BLaER1 treated with 17β-estradiol and CSF1 and Interleukin-3, amounts not matched to agents 10 nM and 100 nM (cell line): ENCODE data around the gene RASGRF1.

Source experiments
- H3K27ac ChIP-seq, 11 experiments: shearing (Covaris generic); formaldehyde crosslinking; 2 replicates each; pipeline ENCODE4 v1.8.1; 2022
- H3K27me3 ChIP-seq, 11 experiments: shearing (Covaris generic); formaldehyde crosslinking; 2 replicates each; pipeline ENCODE4 v1.8.1; 2022
- H3K36me3 ChIP-seq, 11 experiments: shearing (Covaris generic); formaldehyde crosslinking; 2 replicates each; pipeline ENCODE4 v1.8.1; 2022
- H3K4me1 ChIP-seq, 10 experiments: shearing (Covaris generic); formaldehyde crosslinking; 2 replicates each; pipeline ENCODE4 v1.8.1; 2022
- H3K4me2 ChIP-seq, 11 experiments: shearing (Covaris generic); formaldehyde crosslinking; 2 replicates each; pipeline ENCODE4 v1.8.1; 2022
- H3K4me3 ChIP-seq, 10 experiments: shearing (Covaris generic); formaldehyde crosslinking; 2 replicates each; pipeline ENCODE4 v1.8.1; 2022
- H3K9ac ChIP-seq, 11 experiments: shearing (Covaris generic); formaldehyde crosslinking; 2 replicates each; pipeline ENCODE4 v1.8.1; 2022
- H3K9me3 ChIP-seq, 11 experiments: shearing (Covaris generic); formaldehyde crosslinking; replicated peaks in 1 of 11; 2 replicates each; pipeline ENCODE4 v1.8.1; 2022
- H4K20me1 ChIP-seq, 11 experiments: shearing (Covaris generic); formaldehyde crosslinking; 2 replicates each; pipeline ENCODE4 v1.8.1; 2022
- Cebpa-rat ChIP-seq, 11 experiments: shearing (Covaris generic); IDR thresholded peaks; 2 replicates each; pipeline ENCODE4 v1.8.1; 2022

Gene RASGRF1

DNA sequence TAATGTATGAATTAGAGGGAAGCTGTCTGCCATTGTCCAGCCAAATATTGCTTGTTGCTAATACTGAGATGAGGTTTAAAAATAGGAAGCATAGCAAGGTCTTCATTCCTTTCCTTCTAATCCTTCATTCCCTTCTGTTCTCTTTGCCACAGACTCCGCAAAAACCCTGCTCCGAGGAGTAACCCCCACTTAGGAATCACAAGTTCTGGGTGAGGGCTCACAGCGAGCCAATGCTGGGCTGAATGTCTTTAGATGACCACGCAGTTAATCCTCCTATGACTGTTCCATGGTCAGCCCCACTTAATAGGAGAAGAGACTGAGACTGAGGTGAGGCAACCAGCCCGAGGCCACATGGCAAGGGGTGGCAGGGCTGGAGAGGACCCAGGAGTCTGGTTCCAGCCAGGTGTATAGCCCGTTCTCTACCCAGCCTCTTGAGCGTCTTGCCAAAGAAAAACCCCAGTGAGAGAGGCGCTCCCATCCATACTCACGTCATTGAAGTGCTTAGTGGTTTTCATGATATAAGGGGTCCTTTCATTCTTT is 100.8 kb downstream of the RASGRF1 start:
- TF ChIP-seq Cebpa-rat (IDR thresholded peaks at IDR 0.05): no peak
- Histone ChIP-seq H4K20me1 (no peaks in the 10 kb centered on the region), H3K4me3 (no peak overlapping the region), H3K27ac (peak overlapping the region in 6 of 11 experiments; percentile 69 to 90 (median 85); a peak in 10 of 22 replicates), H3K4me2 (peak overlapping the region in 6 of 11 experiments; percentile 53 to 94 (median 88); a peak in 10 of 22 replicates), H3K9me3 (no peaks in the 10 kb centered on the region), H3K4me1 (peaks cover 45 to 95% (median 56%) of the 10 kb centered on the region in 10 experiments), H3K27me3 (no peaks in the 10 kb centered on the region), H3K9ac (peak overlapping the region in 2 of 11 experiments; percentile 68 to 74; a peak in 4 of 22 replicates), H3K36me3 (no peaks in the 10 kb centered on the region)

DNA sequence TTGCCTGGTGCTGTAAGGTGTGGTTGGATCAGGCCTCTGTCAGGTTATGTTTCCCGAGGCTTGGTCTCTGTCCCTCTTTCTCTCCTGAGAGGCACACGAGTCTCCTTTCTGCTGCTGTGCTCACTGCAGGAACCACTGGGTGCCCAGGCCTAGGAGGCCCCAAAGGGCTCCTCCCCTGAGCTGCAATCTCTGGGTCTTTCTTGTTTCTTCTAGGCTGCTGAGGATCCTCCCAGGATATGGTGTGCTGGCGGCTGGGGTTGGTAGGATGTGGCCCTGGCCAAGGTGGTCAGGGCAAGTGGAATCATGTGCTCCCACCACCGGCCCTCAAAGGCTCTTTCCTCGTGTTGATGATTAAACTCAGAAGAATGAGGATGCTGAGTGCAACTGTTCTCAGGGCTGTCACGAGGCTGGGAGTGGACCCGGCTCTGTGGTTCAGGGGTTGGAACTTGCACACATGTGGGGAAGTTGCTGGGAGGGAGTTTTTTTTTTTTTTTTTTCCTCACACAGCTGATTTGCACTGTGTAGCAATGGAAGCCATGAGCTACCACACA is 102.1 kb downstream of the RASGRF1 start:
- no peaks in the 10 kb centered on the region for H3K36me3 ChIP-seq
- TF ChIP-seq Cebpa-rat (IDR thresholded peaks at IDR 0.05): peak in 2 of 11 experiments; percentile 31 to 33; a peak in 1 of 22 replicates
- H3K27ac ChIP-seq: peak overlapping the region in 9 of 11 experiments; percentile 52 to 90 (median 71); a peak in 17 of 22 replicates
- H3K9me3 ChIP-seq: no peaks in the 10 kb centered on the region
- H3K9ac ChIP-seq: peak overlapping the region in 8 of 11 experiments; percentile 39 to 80 (median 56); a peak in 15 of 22 replicates
- H3K4me1 ChIP-seq: peaks cover 40 to 96% (median 48%) of the 10 kb centered on the region in 10 experiments
- peak overlapping the region; percentile 47 to 94 (median 60) for H3K4me2 ChIP-seq
- H4K20me1 ChIP-seq: no peaks in the 10 kb centered on the region
- no peaks in the 10 kb centered on the region for H3K27me3 ChIP-seq
- no peak overlapping the region for H3K4me3 ChIP-seq

DNA sequence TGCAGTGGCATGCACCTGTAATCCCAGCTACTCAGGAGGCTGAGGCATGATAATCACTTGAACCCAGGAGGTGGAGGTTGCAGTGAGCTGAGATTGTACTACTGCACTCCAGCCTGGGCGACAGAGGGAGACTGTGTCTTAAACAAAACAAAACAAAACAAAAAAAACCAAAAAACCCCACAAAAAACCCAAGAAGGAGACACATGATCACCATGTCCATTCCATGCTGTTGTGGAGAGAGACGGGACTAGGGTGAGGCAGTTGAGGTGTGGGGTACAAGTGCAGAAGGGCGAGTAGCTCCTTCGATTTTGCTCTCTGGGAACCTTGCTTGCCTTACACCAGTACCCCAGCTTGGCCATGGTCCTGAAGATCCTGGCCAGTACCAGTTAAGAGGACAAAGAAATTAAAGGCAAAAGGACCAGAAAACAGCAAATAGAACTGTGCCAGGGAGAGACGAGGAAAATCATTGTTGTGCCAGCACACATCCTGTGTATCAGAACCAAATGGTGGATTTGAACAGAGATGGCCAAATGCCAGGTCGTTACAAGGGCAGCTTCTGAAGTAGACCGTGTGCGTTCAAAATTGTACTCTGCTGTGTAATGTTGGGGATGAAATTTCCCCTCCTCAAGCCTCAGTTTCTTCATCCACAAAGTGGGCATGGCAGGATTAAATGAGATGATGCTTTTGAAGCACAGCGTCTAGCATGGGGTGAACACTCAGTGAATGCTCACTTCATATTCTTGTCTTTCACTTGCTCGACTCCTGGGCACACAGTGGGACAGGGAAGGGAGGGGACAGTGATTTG is 102.8 kb downstream of the RASGRF1 start:
- Histone ChIP-seq H3K9ac (peak overlapping the region in 8 of 11 experiments; percentile 39 to 80 (median 55); a peak in 14 of 22 replicates), H3K4me1 (peaks cover 40 to 96% (median 48%) of the 10 kb centered on the region in 10 experiments), H3K4me3 (no peak overlapping the region), H3K27ac (peak overlapping the region in 9 of 11 experiments; percentile 52 to 89 (median 69); a peak in 17 of 22 replicates), H3K4me2 (peak overlapping the region; percentile 47 to 88 (median 60); a peak in 20 of 22 replicates), H3K27me3 (no peaks in the 10 kb centered on the region), H4K20me1 (no peaks in the 10 kb centered on the region), H3K9me3 (no peaks in the 10 kb centered on the region), H3K36me3 (no peaks in the 10 kb centered on the region)
- no peak for TF ChIP-seq Cebpa-rat (IDR thresholded peaks at IDR 0.05)

DNA sequence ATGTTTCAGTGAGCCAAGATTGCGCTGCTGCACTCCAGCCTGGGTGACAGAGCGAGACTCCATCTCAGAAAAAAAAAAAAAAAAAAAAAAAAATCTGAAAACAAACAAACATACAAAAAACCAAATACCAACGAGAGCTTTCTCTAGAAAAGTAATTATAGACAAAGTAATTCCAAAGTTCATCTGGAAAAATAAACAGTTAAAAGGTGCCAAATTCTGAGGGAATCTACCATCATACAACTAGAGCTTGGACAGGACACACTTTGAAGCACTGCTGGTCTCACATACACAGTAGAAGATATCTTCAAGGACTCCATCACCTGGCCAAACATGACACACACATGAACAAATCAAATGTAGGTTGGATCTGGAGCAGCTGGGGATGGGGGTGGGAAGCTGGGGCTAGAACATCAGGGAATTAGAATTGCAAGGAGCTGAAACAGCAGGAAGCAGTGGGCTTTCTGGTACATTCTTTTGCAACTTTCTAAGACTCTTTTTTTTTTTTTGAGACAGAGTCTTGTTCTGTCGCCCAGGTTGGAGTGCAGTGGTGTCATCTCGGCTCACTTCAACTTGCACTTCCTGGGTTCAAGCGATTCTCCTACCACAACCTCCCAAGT is 104.6 kb downstream of the RASGRF1 start:
- Histone ChIP-seq H3K27ac (no peak overlapping the region), H3K4me1 (peaks cover 42 to 96% (median 51%) of the 10 kb centered on the region in 10 experiments), H3K9ac (no peak overlapping the region), H3K27me3 (no peaks in the 10 kb centered on the region), H3K4me3 (no peak overlapping the region), H3K36me3 (no peaks in the 10 kb centered on the region), H3K4me2 (peak overlapping the region in 3 of 11 experiments; percentile 14 to 39 (median 38); a peak in 4 of 22 replicates), H4K20me1 (no peaks in the 10 kb centered on the region), H3K9me3 (no peaks in the 10 kb centered on the region)
- no peak for TF ChIP-seq Cebpa-rat (IDR thresholded peaks at IDR 0.05)

DNA sequence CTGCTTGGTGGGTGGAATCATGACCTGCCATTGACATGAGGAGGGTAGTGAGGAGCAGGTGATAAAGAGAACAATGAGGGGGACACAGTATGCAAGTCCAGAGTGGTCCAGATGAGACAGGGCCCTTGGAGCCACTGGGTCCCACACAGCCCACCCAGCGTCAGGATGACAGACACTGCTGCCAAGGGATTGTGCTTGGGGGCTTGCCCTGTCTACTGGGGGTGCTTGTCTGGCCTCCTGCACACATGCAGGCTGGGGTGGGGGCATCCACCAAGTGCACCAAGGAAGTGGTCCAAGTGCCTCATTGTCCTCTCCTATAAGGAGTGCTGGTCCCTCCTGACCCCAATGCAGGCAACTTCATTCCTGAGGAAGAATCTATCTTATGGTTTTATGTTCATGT is 106.5 kb downstream of the RASGRF1 start:
- TF ChIP-seq Cebpa-rat (IDR thresholded peaks at IDR 0.05): no peak
- peak overlapping the region in 4 of 11 experiments; percentile 77 to 94 (median 85); a peak in 8 of 22 replicates for H3K4me2 ChIP-seq

DNA sequence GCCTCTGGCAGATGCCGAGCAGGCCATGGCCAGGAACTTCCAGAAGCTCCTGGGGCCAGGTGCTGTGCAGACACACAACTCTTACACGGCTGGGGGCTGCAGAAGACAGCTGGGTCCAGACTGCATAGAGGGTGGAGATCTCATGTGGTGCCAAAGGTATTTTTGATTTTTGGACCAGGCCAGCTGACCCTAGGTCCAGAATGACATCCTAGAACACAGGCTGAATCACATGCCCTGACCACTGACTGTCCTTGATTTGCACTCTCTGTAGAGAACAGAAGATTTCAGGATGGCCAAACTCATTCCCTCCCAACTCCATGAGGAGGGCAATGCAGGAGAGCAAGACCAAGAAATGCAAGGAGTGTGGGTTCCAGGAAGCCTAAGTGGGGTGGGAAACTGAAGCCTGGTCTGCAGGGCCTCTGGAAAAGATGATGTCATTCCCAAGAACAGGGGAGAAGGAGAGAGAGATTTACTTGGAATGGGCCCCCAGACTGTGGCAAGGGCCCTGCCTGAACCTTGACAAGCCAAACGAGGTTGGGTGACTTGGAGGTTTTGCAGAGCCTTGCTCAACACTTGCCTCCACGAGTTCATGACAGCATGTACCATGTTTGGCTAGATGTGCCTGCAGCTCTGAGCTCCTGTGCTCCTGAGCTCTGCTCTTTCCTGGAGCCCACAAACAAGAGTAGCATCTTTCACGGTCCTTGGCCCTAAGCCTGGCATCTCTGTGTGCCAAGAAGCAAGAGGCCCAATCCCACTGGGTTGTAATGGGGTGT is 107.2 kb downstream of the RASGRF1 start:
- no peaks in the 10 kb centered on the region for H3K9me3 ChIP-seq
- H3K4me3 ChIP-seq: no peak overlapping the region
- peak overlapping the region; percentile 67 to 94 (median 80) for H3K4me2 ChIP-seq
- H3K36me3 ChIP-seq: no peaks in the 10 kb centered on the region
- H3K9ac ChIP-seq: peak overlapping the region in 3 of 11 experiments; percentile 4 to 54 (median 6); a peak in 4 of 22 replicates
- H4K20me1 ChIP-seq: no peaks in the 10 kb centered on the region
- no peaks in the 10 kb centered on the region for H3K27me3 ChIP-seq
- peak overlapping the region in 4 of 11 experiments; percentile 17 to 58 (median 58); a peak in 6 of 22 replicates for H3K27ac ChIP-seq
- TF ChIP-seq Cebpa-rat (IDR thresholded peaks at IDR 0.05): no peak
- peaks cover 54 to 98% (median 62%) of the 10 kb centered on the region in 10 experiments for H3K4me1 ChIP-seq

More for the DNA sequence above, 106.5 kb downstream of the RASGRF1 start:
- Histone ChIP-seq H3K9ac (no peak overlapping the region), H3K27me3 (no peaks in the 10 kb centered on the region), H3K9me3 (no peaks in the 10 kb centered on the region), H3K4me1 (peaks cover 54 to 96% (median 62%) of the 10 kb centered on the region in 10 experiments), H3K27ac (peak overlapping the region in 2 of 11 experiments; percentile 58; a peak in 3 of 22 replicates), H4K20me1 (no peaks in the 10 kb centered on the region), H3K36me3 (no peaks in the 10 kb centered on the region), H3K4me3 (no peak overlapping the region)

DNA sequence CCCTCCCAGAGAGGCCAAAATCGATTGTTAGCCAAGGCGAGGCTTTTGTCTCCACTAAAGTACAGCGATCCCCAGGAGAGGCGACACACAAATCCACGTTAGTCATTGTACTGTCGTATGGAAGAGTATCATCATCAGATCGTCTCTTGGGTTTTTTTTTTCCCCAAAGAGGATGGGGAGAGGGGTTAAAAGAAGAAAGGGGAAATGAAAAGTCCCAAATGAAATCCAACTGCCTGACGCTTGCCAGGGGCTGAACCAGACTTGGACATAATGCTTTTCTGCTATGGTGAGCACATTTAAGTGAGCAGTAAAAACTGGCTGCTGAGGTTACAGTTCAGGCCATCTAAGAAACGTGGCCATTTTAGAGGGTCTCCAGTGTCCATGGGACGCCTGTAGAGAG is 107.8 kb downstream of the RASGRF1 start:
- no peaks in the 10 kb centered on the region for H3K27me3 ChIP-seq
- peak overlapping the region in 5 of 11 experiments; percentile 1 to 54 (median 6); a peak in 7 of 22 replicates for H3K9ac ChIP-seq
- no peak overlapping the region; a peak in 1 of 20 replicates for H3K4me3 ChIP-seq
- H3K4me2 ChIP-seq: peak overlapping the region; percentile 67 to 94 (median 80)
- peaks cover 56 to 98% (median 61%) of the 10 kb centered on the region in 10 experiments for H3K4me1 ChIP-seq
- H3K27ac ChIP-seq: peak overlapping the region in 7 of 11 experiments; percentile 20 to 58 (median 27); a peak in 10 of 22 replicates
- H3K36me3 ChIP-seq: no peaks in the 10 kb centered on the region
- no peaks in the 10 kb centered on the region for H3K9me3 ChIP-seq
- no peak for TF ChIP-seq Cebpa-rat (IDR thresholded peaks at IDR 0.05)
- no peaks in the 10 kb centered on the region for H4K20me1 ChIP-seq
